CD4-positive, alpha-beta T cell treated with Interferon alpha-2 for 1 hour (primary cell): ENCODE data around the gene TBCD.
"Not testable (repeated sequence)": the region's sequence is repeated elsewhere in the genome, so short reads cannot be mapped to it uniquely, and the experiment has no call there.

ENCODE experiments used
- DNase-seq, 2 donors: peaks; one replicate each; pipeline ENCODE4 v3.0.0-alpha.2; 2020 to 2022

TBCD gene

DNA sequence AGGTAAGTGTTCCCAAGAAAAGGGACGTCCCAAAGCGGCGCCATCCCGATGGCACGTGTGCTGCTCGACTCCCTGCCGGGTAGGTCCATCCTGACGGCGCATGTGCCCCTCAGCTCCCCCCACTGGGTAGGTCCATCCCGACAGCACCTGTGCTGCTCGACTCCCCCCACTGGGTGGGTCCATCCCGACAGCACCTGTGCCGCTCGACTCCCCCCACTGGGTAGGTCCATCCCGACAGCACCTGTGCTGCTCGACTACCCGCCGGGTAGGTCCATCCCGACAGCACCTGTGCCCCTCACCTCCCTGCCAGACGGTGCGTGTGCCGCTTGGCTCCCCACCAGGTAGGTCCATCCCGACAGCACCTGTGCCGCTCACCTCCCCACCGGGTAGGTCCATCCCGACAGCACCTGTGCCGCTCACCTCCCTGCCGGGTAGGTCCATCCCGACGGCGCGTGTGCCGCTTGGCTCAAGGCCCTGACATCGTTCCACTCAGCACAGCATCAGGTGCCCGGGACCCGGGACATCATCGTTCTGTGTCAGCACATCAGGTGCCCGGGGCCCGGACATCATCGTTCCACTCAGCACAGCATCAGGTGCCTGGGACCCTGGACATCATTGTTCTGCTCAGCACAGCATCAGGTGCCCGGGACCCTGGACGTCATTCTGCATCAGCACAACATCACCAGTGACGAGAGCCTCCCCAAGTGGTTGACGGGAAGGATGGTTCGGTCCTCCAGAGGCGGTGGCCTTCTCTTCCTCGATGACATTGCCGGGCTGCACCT is 22.2 kb upstream of the TBCD start:
- no peak for DNase-seq

DNA sequence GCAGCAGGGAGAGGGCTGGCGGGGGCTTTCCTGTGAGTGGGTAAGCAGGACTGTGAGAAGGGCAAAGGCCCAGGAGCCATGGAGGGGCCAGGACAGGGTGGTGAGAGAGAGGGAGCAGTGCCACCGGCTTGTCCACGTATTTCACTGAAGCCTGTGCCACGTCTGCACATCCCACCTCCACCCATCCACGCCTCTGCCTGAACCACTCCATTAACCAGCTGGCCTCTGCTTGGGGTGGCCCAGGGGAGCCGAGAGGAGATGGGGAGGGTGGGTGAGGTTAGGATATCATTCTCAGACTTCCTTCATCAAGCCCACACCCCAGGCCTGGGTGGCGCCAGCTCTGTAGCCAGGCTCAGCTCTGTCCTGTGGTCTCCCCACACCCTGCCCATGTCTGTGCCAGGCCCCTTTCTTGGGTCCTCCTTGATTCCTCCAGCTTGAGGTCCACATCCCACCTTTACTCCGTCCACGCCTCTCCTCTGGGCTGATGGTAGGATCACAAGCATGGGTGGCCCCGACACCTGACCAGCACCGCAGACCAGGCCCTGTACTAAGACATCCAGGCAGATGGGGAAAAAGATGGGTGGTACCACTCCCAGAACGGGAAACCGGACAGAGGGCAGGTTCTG is 19.6 kb upstream of the TBCD start:
- DNase-seq = no peak

DNA sequence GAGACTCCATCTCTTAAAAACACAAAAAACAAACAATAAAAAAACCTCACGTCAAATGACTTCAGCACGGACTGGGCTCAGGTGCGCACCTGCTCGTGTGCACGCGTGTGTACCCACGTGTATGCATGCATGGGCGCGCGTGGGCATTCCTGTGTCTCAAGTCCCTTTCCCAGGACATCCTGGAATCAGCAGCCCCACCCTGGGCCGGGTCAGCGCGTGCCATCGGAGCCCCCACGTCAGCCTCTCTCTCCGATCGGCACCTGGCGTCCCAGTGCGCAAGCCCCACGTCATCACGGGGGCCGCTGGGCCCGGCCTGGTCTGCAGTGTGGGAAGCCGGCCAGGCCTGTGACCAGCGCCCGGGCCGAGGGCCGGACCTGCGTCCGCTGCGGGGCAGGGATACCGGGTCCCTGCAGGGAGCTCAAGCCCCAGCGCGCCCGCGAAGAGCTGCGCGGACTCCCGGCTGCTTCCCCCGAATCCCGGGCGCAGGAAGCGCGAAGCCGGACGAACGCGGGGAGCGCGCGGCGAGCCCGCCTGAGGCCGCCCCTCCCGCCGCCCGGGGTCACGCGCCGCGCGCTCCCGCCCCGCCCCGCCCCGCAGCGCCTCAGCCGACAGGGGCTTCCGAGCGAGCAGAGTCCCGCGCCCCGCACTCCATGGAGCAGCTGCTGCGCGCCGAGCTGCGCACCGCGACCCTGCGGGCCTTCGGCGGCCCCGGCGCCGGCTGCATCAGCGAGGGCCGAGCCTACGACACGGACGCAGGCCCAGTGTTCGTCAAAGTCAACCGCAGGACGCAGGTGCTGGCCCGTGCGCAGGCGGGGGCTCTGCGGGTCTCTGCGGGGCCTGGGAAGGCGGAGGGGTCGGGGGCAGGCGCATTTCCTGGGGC is 16.6 kb upstream of the TBCD start, which contains the start of gene FN3K:
Gene FN3K (plus strand): TSS at position 629 of the 880 bp plus-strand sequence. CDS start 22 bp downstream, at position 651.
- peak in 1 of 2 donors; percentile 49 for DNase-seq

DNA sequence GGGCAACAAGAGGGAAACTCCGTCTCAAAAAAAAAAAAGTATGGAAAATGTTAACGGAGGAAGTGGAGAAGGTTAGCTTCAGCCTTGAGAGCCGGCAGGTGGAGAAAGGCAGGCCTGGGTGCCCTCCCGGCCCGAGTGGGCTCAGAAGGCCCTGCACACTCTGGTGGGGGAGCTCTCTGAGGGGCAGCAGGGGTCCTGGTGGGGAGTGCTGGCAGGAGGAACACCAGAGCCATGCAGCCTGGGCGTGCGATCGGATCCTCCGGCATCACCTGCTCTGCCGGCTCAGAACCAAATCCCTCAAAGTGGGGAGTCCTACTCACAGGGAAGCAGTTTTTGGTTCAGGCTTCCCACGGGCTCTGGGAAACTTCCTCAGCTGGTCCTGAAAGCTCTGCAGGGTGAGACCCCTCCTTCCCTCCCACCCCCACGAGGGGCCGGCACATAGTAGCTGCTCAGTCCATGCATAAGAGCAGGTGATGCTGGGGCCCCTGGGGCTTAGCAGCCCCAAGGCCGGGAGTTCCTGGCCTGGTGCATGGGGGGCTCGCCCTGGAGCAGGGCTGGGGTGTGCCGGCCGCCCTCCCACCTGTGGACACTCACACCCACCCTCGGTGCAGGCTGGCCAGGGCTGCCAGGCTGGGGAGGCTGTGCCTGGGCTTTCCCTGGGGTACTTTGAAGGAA is 15.2 kb upstream of the TBCD start:
- no peak for DNase-seq

DNA sequence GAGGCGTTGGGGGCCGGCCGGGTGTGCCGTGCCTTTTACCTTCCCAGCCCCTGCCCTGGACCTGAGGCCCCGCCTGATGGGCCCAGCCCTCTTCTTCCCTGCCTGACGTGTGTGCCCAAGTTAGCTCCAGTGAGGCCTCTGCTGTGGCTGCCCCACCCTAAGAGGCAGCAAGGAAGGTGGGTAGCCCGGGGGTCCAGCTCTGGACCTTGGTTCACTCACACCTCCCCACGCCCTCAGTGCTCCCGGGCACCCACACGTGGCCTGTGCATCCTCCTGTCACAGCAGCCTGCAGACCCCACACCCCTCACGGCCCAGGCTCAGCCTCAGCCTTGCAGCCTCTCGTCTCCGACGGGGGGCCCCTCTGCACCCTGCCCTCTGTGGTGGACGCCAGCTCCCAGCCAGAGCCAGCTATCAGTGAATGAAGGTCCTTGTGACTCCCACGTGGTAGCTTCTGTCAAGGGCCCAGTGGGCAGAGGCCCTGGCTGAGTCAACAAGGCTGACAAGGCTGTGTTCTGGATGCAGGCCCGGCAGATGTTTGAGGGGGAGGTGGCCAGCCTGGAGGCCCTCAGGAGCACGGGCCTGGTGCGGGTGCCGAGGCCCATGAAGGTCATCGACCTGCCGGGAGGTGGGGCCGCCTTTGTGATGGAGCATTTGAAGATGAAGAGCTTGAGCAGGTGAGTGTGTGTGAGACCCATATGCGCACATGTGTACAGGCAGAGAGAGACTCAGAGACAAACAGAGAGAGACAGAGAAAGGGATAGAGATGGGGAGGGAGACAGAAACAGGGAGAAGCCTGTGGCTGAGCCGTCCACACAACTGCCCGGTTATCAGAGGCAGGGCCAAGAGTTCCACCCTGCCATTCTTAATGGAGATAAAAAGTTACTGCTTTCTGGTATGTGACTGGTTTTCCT is 13.6 kb upstream of the TBCD start:
- DNase-seq = no peak

DNA sequence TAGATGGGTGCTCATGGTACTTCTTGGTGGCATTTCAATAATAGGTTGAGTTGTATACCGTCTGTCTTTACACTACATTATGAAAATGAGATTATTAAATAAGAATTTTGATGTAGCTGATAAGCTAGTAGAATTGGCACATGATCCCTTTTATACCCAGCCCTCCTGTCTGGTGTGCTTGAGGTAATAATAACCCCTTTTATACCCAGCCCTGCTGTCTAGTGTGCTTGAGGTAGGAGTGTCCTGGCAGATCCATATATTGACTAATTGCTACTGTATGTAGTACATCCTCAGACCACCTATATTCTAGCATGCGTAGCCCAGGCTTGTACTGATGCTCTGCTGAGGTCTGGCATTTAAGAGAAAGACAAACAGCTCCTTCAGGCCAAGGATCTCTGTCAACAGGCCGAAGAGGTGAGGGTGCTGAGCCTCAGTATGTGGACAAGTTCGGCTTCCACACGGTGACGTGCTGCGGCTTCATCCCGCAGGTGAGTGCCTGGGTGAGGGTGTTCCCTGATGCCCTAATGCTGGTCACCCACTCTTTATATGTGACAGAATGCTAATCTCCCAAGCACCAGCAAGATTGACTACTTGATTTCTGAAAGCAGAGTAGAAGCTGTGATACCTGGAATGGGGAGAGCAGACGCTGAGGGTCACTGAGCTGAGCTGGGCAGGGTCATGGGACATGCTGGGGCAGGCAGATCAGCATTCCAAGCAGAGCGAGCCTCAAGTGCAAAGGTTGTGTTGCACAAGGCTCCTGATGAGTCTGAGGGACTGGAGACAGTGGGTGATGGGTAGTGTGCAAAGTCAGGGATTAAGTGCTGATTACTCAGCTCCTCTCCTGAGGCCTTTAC is 10.7 kb upstream of the TBCD start:
- no peak for DNase-seq

DNA sequence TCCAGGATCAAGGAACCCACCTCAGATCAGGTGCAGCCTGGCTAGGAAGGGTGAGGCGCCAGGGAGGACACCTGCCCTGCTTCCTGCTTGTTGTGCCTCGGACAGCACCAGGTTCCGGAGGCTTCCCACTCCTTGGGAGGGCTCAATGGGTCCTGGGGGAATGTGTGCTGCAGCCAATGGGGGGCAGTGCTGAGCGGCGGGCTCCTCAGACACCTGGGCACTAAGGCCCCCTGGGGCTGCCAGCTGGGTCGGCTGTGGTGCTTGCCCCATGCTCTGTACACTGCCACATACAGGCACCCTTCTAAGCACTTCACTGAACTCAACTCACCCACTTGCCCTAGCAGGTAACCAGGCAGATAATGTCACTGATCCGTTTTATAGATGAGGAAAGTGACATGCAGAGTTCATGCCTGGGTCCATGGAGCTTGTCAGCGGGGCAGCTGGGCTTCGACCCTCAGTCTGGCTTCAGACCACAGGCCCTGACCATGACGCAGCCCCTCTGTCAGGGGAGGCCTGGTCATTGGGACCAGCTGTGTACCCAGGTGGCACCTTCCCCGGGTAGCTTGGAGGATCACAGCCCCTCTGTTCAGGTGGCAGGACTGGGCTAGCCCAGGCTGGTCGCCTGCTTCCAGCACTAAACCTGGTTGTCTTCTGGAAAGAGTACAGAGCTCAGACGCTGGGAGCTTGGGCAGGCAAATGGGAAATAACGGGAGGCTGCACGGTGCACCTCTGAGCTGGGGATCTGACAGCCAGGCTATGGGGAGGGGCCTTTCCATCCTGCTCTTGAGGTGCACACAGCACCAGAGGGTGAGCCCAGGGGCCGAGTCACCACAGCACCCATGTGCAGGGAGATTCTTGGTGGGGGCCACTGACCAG is 8.3 kb upstream of the TBCD start:
- DNase-seq = no peak

DNA sequence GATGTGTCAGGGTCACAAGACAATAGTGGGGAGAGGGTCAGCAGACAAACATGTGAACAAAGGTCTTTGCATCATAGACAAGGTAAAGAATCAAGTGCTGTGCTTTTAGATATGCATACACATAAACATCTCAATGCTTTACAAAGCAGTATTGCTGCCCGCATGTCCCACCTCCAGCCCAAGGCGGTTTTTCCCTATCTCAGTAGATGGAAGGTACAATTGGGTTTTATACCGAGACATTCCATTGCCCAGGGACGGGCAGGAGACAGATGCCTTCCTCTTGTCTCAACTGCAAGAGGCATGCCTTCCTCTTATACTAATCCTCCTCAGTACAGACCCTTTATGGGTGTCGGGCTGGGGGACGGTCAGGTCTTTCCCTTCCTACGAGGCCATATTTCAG is 7.1 kb upstream of the TBCD start:
- not testable (repeated sequence) for DNase-seq

DNA sequence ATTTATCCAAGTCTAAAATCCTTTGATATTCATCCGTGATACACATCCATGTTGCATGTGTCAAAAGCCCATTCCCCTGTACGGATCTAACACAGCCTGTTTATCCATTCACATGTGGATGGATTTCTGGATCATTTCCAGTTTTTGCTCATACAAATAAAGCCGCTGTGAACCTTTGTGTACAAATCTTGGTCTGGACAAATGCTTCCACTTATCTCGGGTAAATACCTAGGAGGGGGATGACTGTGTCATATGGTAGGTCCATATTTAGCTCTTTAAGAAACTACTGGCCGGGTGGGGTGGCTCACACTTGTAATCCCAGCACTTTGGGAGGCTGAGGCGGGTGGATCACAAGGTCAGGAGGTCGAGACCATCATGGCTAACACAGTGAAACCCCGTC is 6.3 kb upstream of the TBCD start:
- DNase-seq = no peak

DNA sequence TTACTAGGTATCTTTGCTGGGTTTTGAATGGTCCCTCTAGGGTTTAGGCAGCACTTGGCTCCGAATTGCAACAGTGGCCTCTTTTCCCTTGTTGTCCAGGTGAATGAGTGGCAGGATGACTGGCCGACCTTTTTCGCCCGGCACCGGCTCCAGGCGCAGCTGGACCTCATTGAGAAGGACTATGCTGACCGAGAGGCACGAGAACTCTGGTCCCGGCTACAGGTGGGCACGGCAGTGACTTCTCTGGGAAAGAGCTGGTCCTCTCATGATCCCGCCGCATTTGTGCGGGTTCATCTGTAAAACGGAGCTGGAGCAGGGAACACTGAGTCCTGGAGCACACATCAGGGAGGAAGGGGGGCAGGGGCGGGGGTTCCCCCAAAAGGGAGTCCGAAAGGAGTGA is 3.1 kb upstream of the TBCD start:
- no peak for DNase-seq

DNA sequence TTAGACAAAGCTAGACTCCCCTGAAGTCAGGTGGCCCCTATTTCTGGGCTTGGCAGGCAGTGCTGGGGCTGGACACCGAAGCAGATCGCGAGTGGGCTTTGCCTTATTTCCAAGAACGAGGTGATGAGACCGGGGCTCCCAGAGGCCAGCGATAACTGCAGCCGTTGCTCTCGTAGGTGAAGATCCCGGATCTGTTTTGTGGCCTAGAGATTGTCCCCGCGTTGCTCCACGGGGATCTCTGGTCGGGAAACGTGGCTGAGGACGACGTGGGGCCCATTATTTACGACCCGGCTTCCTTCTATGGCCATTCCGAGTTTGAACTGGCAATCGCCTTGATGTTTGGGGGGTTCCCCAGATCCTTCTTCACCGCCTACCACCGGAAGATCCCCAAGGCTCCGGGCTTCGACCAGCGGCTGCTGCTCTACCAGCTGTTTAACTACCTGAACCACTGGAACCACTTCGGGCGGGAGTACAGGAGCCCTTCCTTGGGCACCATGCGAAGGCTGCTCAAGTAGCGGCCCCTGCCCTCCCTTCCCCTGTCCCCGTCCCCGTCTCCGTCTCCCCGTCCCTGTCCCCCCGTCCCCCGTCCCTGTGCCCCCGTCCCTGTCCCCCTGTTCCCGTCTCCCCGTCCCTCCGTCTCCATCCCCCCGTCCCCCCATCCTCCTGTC is 1.5 kb upstream of the TBCD start:
- no peak for DNase-seq

DNA sequence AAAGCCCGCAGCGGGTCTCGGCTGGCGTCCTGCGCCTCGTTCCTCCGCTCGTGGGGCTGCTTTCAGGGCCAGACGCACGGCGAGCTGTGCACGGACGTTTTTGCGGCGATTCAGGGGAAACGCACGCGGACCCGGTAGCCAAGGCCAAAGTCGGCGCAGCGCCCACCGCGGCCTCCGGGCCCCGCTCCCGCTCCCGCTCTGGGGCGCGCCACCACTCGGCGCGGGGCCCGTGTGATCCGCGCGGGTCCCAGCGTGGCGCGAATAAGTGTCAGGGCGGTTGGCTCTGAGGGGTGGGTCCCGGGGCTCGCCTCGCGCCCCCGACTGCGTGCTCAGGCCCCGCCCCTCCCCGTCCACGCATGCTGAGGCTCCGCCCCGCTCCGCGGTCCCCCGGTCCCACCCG is 694 bp upstream of the TBCD start:
- DNase-seq = no peak

DNA sequence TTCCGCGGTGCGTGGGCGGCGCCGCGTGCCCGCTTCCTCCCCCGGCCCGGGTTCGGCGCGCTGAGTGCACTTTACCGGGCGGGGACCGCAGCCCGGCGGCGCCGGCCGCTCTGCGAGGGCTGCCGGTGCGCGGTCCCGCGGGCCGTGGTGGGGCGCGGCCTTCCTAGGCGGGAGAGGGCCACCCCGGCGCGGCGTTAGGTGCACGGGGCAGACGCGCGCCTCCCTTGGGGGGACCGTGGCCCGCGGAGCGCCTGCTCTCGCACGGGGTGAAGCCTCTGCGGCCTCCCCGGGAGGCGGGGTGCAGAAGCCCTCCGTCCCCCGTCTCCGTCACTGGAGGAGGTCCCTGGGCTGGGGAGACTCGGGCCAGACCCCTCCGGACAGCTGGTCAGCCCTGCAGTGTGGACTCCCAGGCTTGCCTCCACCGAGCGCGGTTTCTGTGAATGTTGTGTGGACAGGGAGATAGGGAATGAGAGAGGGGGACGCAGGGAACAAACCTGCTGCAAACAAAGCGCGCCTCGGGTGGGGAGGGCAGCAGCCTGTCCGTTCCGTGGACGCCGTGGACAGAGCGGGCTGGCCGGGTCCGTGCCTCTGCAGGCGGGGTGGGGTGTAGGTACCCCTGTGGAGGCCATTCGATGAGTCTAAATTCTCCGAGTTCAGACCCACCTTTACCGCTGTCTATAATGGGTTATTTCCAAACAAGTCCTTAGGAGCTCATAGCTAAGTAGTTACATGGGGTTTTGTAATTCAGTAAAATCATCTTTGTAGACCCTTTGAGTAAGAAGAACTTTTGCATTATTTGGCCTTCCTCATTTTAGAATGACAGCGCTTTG is 721 bp downstream of the TBCD start:
- DNase-seq = no peak

DNA sequence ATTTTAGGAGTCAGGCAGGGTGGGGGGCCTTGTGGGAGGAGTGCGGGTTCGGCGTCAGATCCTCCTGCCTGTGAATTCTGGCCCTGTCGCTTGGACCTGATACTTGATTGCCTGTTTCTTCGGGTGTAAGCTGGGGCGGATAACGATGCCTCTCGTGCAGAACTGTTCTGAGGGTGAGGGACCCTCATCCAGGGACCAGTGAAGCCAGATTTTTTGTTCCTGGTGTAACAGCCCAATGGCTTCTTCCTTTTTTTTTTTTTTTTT is 1.3 kb downstream of the TBCD start:
- no peak for DNase-seq

DNA sequence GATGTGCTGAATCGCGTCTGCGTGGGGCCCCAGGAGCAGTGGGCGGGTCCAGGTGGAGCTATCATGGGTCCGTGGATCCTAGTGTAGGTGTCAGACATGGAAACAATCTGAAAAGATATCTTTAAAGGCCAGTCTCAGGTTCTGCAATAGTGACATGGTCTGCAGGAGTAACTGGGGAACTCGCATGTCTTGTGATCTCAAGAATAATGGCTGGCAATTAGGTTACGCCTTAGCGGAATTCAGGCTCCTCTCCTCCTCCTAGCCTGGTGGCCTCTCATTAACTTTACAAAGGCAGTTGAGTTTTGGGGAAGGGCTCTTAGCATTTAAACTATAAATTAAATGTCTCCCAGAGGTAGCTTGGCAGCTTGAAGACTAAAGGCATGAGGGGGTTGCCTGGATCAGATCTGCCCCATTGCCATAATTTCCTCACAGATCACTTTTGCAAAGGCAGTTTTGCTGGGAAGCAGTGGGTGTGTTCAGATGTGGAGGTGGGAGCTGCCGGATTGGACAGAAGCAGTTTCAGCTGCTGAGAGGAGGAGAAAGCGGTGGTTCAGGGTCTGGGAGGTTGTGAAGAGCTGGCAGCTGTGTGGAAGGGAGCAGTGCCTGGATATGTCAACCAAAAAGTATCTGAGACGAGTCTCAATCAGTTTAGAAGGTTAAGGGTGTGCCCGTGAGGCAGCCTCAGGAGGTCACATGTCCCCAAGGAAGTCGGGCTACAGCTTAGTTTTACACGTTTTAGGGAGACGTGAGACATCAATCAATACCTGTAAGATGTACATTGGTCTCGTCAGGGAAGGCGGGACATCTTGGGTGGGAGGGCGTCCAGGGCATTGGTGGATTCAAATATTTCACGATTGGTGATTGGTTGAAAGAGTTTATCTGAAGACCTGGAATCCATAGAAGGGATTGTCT is 2.7 kb downstream of the TBCD start:
- DNase-seq = no peak

DNA sequence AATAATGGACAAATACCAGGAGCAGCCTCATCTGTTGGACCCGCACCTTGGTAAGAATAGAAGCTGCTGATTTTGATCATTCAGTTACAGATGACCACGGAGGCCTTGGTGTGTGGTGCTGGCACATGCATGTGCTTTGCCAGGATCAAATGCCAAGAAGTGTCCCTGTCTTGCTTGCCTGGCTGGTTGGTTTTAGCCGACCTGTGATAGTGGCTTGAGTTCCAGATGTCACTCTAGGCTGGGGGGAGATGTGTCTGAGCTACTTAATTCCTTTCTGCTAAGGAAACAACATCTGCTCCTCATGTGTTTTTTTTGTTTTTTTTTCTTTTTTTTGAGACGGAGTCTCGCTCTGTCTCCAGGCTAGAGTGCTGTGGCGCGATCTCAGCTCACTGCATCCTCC is 4.3 kb downstream of the TBCD start:
- no peak for DNase-seq

DNA sequence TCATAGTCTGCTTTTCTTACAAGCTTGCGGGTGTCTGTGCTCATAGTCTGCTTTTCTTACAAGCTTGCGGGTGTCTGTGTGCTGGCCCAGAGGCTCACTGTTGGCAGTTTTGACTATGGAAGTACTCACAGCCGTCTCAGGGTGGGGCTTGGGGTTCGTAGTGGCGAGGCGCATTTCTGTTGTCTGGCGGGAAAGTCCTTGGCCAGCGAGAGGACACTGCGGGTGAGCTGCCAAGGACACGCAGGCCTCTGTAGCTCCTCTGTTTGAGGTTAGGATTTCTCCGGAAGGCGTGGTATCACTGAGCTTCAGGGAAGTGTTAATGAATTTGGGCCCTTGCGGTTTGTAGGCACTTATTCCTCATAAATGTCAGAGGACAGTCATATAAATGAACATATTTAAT is 13.5 kb downstream of the TBCD start:
- DNase-seq = no peak
